GM12874 (cell line): ENCODE results near the gene PHLPP1.

Experiments
- TF ChIP-seq, protein P1 (sequence below): IDR thresholded peaks from 2 replicates; pipeline ENCODE4 v1.5.1; 2011; ENCODE audit warnings: low read depth, mild to moderate bottlenecking, control low read depth, low read length, moderate library complexity; ENCODE audit not compliant: insufficient read depth

Gene PHLPP1

DNA sequence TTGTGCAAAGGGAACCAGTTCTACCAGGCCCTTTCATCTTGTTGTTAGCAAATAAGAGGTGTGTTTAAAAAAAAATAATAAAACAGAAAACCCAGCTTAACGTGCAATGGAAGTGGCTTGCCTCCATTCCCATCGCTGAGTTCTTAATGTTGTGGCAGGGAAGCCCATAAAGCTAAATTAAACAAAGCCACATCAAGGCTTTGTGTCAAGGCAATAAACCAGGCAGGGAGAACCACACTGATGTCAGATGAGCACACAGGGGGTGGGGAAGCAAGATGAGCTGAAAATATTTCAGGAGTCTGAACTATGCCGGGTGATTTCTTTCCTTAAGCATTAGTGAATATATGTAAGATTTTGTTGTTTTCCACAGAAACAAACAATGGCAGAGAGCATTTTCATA, 73.5 kb downstream of the PHLPP1 start:
- TF ChIP-seq, protein P1, sequence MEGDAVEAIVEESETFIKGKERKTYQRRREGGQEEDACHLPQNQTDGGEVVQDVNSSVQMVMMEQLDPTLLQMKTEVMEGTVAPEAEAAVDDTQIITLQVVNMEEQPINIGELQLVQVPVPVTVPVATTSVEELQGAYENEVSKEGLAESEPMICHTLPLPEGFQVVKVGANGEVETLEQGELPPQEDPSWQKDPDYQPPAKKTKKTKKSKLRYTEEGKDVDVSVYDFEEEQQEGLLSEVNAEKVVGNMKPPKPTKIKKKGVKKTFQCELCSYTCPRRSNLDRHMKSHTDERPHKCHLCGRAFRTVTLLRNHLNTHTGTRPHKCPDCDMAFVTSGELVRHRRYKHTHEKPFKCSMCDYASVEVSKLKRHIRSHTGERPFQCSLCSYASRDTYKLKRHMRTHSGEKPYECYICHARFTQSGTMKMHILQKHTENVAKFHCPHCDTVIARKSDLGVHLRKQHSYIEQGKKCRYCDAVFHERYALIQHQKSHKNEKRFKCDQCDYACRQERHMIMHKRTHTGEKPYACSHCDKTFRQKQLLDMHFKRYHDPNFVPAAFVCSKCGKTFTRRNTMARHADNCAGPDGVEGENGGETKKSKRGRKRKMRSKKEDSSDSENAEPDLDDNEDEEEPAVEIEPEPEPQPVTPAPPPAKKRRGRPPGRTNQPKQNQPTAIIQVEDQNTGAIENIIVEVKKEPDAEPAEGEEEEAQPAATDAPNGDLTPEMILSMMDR: no peak

DNA sequence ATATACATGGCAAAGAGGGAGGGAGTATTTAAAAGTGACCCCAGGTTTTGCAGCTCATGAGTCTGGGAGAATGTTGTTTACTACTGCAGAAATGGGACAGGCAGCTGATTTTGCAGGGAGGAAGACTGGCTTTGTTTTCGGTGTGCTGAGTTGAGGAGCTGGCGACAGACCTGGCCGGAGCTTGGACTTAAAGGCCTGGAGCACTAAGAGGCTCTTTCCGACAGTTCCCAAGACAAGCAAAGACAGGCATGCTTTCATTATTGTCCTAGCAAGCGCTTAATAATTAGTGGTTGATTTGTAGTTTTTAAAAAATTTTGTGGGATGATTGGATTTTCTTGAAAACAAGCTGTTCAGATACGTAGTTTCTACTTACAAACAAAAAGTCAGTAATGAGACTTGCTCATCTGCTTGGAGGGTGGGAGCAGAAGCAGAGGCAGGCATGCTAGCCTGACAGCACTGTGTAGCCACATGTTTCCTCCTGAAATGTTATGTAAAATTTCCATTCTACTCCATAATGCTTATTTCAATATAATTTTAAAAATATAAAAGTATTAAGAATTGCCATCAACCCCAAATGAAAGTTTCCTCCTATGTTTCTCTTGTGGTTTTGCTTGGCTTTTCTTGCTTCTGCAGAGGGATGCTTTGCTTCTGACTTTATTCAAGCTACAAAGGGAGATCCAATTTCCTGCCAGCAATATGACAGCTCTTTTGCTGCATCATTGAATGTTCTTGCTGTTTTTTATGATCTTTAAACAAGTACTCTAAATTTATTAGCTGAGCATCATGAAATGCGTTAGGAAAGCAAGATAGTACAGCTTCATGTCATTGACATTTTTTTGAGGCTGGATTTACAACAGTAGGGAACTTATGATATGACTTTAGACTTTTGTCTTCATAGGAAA, 75.8 kb downstream of the PHLPP1 start:
- TF ChIP-seq, protein P1: no peak

DNA sequence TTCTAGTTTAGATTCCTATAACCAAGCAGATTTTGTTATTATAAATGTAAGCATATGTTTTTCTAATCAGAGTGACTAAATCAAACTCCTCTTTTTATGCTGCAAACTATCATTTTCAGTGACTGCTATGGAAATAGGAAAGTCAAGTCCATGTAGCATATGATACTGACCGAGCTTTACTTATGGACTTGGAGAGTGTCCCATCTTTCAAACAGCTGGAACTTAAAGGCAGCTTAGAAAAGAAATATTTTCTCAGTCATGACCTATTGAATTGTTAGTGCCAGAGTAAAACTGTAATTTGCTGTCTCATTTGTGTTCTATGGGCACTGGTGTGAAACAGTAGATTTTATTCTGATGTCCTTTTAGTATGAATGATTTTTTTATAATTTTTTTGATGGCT, 76.7 kb downstream of the PHLPP1 start:
- TF ChIP-seq, protein P1: no peak

DNA sequence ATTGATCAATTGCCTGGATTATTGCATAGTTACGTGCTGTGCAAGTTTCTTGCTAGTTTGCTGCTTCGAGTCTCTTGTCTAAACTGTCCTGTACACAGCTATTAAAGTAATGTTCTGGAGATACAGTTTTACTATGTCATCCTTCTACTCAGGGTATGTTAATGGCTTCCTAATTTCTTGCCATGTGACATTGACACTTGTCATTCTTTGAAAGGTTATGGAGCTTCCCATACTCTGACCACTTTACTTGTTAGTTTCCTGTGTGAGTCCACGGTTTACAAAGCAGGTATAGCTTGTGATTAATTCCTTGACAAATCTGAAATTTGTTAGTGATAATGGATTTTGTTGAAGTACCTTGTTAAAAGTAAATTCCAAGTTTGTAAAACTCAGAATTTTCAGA, 80.5 kb downstream of the PHLPP1 start:
- TF ChIP-seq, protein P1: no peak

DNA sequence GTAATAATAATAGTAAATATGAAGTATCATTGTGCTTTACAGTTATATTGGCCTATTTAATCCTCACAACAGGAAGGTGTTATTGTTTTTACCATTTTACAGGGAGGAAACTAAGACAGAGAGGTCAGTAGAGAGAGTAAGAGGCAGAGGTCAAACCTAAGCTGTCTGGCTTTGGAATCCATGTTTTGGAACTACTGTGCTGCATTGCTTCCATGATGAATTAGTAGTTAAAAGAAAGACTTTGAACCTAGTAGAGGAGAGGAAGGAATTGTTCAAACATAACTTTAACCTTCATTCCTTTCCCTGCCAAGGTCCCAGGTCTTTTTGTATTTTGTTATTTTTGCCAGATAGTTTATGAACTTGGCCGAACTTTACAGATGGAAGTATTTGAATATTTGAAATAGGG, 80.9 kb downstream of the PHLPP1 start:
- TF ChIP-seq, protein P1: no peak

DNA sequence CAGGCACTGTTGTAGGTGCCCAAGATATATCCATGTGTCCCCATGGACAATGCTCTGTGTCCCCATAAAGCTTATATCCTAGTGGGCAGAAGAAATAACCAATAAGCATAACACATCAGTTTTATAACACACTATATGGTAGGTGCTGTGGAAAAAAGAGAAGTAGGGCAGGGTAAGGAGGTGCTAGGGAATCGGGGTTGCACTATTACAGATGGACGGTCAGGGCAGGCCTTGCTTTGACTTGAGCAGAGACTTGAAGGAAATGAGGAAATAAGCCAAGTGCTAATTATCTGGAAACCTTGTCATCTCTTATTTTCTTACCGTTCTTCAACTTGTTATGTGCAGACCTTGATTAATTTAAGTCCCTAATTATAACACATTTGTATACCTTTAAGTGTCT, 82.0 kb downstream of the PHLPP1 start:
- TF ChIP-seq, protein P1: no peak

DNA sequence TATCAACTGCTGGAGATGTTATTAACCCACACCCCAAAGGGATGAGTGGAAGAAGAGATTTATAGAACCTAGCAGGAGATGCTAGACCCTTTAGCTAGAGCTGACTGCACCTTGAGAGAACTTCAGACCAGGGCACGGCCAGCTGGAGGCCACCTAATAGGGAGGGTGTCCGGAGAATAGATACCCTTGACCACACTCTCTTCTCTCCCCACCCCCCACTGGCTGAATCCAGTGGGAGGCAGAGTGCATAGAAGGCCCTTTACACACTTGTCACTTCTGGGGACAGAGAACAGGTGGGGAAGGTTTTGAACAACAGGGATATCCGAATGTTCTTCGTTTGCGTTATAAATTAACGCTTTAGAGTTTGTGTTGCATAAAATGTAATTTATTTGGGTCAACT, 84.6 kb downstream of the PHLPP1 start:
- TF ChIP-seq, protein P1: no peak
